Measurements from ENCODE around the gene POGK. TPM values are rescaled to one million over a fixed set of nuclear protein-coding genes. Genes with fewer than 3 reads are reported as not detected.
"Not testable (repeated sequence)": the region's sequence is repeated elsewhere in the genome, so short reads cannot be mapped to it uniquely, and the experiment has no call there.

The POGK gene
- total and polyA plus RNA-seq, 4 donors: 19.0 to 56.2 (median 27.2) TPM

DNA sequence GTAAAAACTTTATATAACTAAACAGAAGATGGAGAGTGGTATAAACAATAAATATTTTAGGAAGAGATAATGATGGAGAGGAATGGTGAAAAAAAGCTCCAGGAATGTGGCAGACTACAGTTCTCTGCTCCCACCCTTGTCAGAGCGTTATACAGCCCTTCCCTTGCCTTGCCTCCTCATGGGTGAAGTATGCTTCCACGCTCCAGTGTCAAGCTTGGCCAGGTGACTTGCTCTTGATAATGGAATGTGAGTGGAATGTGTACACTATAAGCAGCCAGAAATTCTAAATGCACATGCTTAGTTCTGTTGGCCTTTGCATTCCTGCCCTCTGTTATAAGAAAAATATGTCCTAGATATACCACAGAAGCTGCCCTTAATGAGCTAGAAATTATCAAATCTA is 24.7 kb upstream of the POGK start:
- Histone ChIP-seq H3K27ac (ENCODE audit: low read depth in 1 of 2, low read length in 1 of 2) (no peak overlapping the region), H3K4me1 (ENCODE audit: control insufficient read depth in 5 of 5, insufficient read depth in 5 of 5, low read length in 5 of 5) (no peaks in the 10 kb centered on the region), H3K36me3 (ENCODE audit: control insufficient read depth in 4 of 4, insufficient read depth in 4 of 4, low read length in 4 of 4) (no peaks in the 10 kb centered on the region), H3K9ac (ENCODE audit: insufficient read depth in 1 of 2, low read length in 2 of 2) (no peak overlapping the region), H3K27me3 (ENCODE audit: control insufficient read depth in 3 of 3, insufficient read depth in 3 of 3, low read length in 2 of 3) (no peaks in the 10 kb centered on the region), H3K9me3 (ENCODE audit: control insufficient read depth in 4 of 4, insufficient read depth in 3 of 4, low read length in 3 of 4) (peaks cover 0 to 3% (median 0%) of the 10 kb centered on the region in 4 donors), H3K4me3 (no peak overlapping the region)
- TF ChIP-seq, protein P1, sequence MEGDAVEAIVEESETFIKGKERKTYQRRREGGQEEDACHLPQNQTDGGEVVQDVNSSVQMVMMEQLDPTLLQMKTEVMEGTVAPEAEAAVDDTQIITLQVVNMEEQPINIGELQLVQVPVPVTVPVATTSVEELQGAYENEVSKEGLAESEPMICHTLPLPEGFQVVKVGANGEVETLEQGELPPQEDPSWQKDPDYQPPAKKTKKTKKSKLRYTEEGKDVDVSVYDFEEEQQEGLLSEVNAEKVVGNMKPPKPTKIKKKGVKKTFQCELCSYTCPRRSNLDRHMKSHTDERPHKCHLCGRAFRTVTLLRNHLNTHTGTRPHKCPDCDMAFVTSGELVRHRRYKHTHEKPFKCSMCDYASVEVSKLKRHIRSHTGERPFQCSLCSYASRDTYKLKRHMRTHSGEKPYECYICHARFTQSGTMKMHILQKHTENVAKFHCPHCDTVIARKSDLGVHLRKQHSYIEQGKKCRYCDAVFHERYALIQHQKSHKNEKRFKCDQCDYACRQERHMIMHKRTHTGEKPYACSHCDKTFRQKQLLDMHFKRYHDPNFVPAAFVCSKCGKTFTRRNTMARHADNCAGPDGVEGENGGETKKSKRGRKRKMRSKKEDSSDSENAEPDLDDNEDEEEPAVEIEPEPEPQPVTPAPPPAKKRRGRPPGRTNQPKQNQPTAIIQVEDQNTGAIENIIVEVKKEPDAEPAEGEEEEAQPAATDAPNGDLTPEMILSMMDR (IDR thresholded peaks at IDR 0.05; ENCODE audit: control extremely low read depth, extremely low read depth): no peak
- ATAC-seq (ENCODE audit: insufficient read depth, low FRiP score) (peak; percentile 89), DNase-seq (peak; percentile 47 to 71 (median 55))
- WGBS, 2 donors: 51 to 86% methylated on average over 2 of the region's 2 CpGs

GRCh38 chr1:166819974-166820373 is 19.3 kb upstream of the POGK start:
- ATAC-seq (ENCODE audit: insufficient read depth, low FRiP score) (no peak), DNase-seq (no peak)
- TF ChIP-seq, protein P1 (IDR thresholded peaks at IDR 0.05; ENCODE audit: control extremely low read depth, extremely low read depth): no peak
- no peak overlapping the region for H3K27ac ChIP-seq (ENCODE audit: low read depth in 1 of 2, low read length in 1 of 2)
- no peak overlapping the region for H3K4me3 ChIP-seq
- H3K4me1 ChIP-seq (ENCODE audit: control insufficient read depth in 5 of 5, insufficient read depth in 5 of 5, low read length in 5 of 5): no peaks in the 10 kb centered on the region
- no peaks in the 10 kb centered on the region for H3K36me3 ChIP-seq (ENCODE audit: control insufficient read depth in 4 of 4, insufficient read depth in 4 of 4, low read length in 4 of 4)
- H3K9me3 ChIP-seq (ENCODE audit: control insufficient read depth in 4 of 4, insufficient read depth in 3 of 4, low read length in 3 of 4): peaks cover 0 to 11% (median 2%) of the 10 kb centered on the region in 4 donors
- no peaks in the 10 kb centered on the region for H3K27me3 ChIP-seq (ENCODE audit: control insufficient read depth in 3 of 3, insufficient read depth in 3 of 3, low read length in 2 of 3)
- WGBS, 2 donors: 84 to 88% methylated on average over 2 of the region's 2 CpGs
- H3K9ac ChIP-seq (ENCODE audit: insufficient read depth in 1 of 2, low read length in 2 of 2): no peak overlapping the region

DNA sequence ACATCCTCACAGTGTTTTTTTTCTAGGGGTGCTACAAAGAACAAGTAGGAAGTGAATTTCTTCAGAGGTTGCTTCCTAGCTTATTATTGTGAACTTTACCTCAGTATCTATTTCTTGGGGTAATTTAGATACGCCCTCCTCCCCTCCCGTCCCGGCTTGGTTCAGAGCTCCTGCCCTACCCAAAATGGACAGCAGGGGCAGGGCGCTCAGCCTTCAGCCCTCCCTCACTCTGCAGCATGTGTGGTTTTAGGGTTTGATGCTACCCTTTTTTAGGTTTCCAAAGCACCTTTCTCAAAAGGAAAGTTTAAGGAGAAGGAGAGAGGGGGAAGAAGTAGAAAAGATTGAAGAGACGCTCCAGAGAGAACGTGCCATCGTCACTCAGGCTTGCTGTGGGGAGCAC is 16.9 kb upstream of the POGK start:
- TF ChIP-seq, protein P1 (IDR thresholded peaks at IDR 0.05; ENCODE audit: control extremely low read depth, extremely low read depth): no peak
- H3K9ac ChIP-seq (ENCODE audit: insufficient read depth in 1 of 2, low read length in 2 of 2): no peak overlapping the region
- 73 to 75% methylated on average over 7 of the region's 7 CpGs for WGBS, 2 donors
- DNase-seq: no peak
- no peak overlapping the region for H3K27ac ChIP-seq (ENCODE audit: low read depth in 1 of 2, low read length in 1 of 2)
- no peaks in the 10 kb centered on the region for H3K36me3 ChIP-seq (ENCODE audit: control insufficient read depth in 4 of 4, insufficient read depth in 4 of 4, low read length in 4 of 4)
- H3K4me3 ChIP-seq: no peak overlapping the region
- no peaks in the 10 kb centered on the region for H3K27me3 ChIP-seq (ENCODE audit: control insufficient read depth in 3 of 3, insufficient read depth in 3 of 3, low read length in 2 of 3)
- no peaks in the 10 kb centered on the region for H3K4me1 ChIP-seq (ENCODE audit: control insufficient read depth in 5 of 5, insufficient read depth in 5 of 5, low read length in 5 of 5)
- ATAC-seq (ENCODE audit: insufficient read depth, low FRiP score): no peak
- peaks cover 0 to 10% (median 2%) of the 10 kb centered on the region in 4 donors for H3K9me3 ChIP-seq (ENCODE audit: control insufficient read depth in 4 of 4, insufficient read depth in 3 of 4, low read length in 3 of 4)

- no peak overlapping the region for H3K27ac ChIP-seq (ENCODE audit: low read depth in 1 of 2, low read length in 1 of 2)
- H3K4me3 ChIP-seq: no peak overlapping the region
- TF ChIP-seq, protein P1 (IDR thresholded peaks at IDR 0.05; ENCODE audit: control extremely low read depth, extremely low read depth): no peak
- H3K9me3 ChIP-seq (ENCODE audit: control insufficient read depth in 4 of 4, insufficient read depth in 3 of 4, low read length in 3 of 4): peaks cover 0 to 11% (median 3%) of the 10 kb centered on the region in 4 donors
- H3K27me3 ChIP-seq (ENCODE audit: control insufficient read depth in 3 of 3, insufficient read depth in 3 of 3, low read length in 2 of 3): no peaks in the 10 kb centered on the region
- H3K4me1 ChIP-seq (ENCODE audit: control insufficient read depth in 5 of 5, insufficient read depth in 5 of 5, low read length in 5 of 5): no peaks in the 10 kb centered on the region
- DNase-seq (no peak), ATAC-seq (ENCODE audit: insufficient read depth, low FRiP score) (no peak)
- H3K9ac ChIP-seq (ENCODE audit: insufficient read depth in 1 of 2, low read length in 2 of 2): no peak overlapping the region
- no peaks in the 10 kb centered on the region for H3K36me3 ChIP-seq (ENCODE audit: control insufficient read depth in 4 of 4, insufficient read depth in 4 of 4, low read length in 4 of 4)
Measured at GRCh38 chr1:166827426-166827825, 11.8 kb upstream of the POGK start.

DNA sequence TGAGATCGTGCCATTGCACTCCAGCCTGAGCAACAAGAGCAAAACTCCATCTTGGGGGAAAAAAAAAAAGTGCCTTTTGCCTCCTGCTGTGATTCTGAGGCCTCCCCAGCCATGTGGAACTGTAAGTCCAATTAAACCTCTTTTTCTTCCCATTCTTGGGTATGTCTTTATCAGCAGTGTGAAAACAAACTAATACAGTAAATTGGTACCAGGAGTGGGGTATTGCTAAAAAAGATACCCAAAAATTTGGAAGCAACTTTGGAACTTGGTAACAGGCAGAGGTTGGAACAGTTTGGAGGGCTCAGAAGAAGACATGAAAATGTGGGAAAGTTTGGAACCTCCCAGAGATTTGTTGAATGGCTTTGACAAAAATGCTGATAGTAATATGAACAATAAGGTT is 9.5 kb upstream of the POGK start:
- not testable (repeated sequence) for H3K4me3 ChIP-seq; H3K27ac ChIP-seq (ENCODE audit: low read depth in 1 of 2, low read length in 1 of 2); ATAC-seq (ENCODE audit: insufficient read depth, low FRiP score); H3K36me3 ChIP-seq (ENCODE audit: control insufficient read depth in 4 of 4, insufficient read depth in 4 of 4, low read length in 4 of 4); H3K4me1 ChIP-seq (ENCODE audit: control insufficient read depth in 5 of 5, insufficient read depth in 5 of 5, low read length in 5 of 5); DNase-seq; H3K27me3 ChIP-seq (ENCODE audit: control insufficient read depth in 3 of 3, insufficient read depth in 3 of 3, low read length in 2 of 3); H3K9ac ChIP-seq (ENCODE audit: insufficient read depth in 1 of 2, low read length in 2 of 2)
- WGBS, 2 donors: 71 to 94% methylated on average over 1 of the region's 1 CpG
- peaks cover 0 to 11% (median 3%) of the 10 kb centered on the region in 4 donors for H3K9me3 ChIP-seq (ENCODE audit: control insufficient read depth in 4 of 4, insufficient read depth in 3 of 4, low read length in 3 of 4)

Measured in lung (tissue), 12 donors.